ENCODE measurements around the gene TRIO. TPM values are rescaled to one million over a fixed set of nuclear protein-coding genes. Genes with fewer than 3 reads are reported as not detected.

TRIO gene
- total and polyA plus RNA-seq, 10 of the 15 experiments (the other 5 are each of a cell fraction or from before 2014, with no cell fraction given), result 5.1 to 96.4 (median 44.6) TPM

DNA sequence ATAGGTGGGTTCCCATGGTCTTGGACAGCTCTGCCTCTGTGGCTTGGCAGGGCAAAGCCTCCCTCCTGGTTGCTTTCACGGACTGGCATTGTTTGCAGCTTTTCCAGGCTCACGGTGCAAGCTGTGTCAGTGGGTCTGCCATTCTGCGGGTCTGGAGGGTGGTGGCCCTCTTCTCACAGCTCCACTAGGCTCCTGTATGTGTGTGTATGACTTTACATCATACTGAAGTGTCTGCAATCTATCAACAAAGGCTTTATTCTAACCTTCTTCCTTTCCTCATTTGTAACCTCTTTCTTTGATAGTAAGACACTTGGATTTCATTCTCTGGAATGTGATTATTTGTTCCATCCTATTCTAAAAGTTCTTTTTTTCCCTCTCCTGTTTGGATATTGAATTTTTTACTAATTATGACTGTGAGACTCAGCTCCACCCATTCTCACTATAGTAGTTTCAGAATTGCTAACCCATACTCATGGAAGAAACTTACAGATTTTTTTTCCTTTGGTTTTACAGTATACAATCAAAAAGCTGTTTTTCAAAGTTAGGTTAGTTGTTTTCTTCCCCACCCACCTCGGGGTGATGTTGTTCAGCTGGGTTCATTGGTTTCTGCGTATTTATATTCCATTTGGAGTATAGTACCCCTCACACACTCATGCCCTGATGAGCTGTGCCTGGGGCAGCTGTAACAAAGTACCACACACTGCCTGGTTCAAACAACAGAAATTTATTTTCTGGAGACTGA is 293.8 kb downstream of the TRIO start (continued):
- TF ChIP-seq, protein P1, sequence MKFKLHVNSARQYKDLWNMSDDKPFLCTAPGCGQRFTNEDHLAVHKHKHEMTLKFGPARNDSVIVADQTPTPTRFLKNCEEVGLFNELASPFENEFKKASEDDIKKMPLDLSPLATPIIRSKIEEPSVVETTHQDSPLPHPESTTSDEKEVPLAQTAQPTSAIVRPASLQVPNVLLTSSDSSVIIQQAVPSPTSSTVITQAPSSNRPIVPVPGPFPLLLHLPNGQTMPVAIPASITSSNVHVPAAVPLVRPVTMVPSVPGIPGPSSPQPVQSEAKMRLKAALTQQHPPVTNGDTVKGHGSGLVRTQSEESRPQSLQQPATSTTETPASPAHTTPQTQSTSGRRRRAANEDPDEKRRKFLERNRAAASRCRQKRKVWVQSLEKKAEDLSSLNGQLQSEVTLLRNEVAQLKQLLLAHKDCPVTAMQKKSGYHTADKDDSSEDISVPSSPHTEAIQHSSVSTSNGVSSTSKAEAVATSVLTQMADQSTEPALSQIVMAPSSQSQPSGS (IDR thresholded peaks at IDR 0.05; ENCODE audit: low read length), result peak; percentile 23; the same call in 1 of the 2 replicates
- TF ChIP-seq DPF2 (IDR thresholded peaks at IDR 0.05), result no peak
- no peak for TF ChIP-seq NR2F1 (conservative IDR thresholded peaks at IDR 0.05)
- TF ChIP-seq RCOR1 (conservative IDR thresholded peaks at IDR 0.05; ENCODE audit: low read depth, low read length), result no peak
- TF ChIP-seq TARDBP (IDR thresholded peaks at IDR 0.05; ENCODE audit: borderline replicate concordance), result no peak
- no peak for TF ChIP-seq MXI1 (IDR thresholded peaks at IDR 0.05; ENCODE audit: low read depth, low read length)
- no peak for TF ChIP-seq BMI1 (IDR thresholded peaks at IDR 0.05; ENCODE audit: borderline replicate concordance)
- peak; percentile 30; the same call in 1 of the 2 replicates for TF ChIP-seq FOXM1 (IDR thresholded peaks at IDR 0.05; ENCODE audit: low read depth, low read length)
- TF ChIP-seq, protein P2, sequence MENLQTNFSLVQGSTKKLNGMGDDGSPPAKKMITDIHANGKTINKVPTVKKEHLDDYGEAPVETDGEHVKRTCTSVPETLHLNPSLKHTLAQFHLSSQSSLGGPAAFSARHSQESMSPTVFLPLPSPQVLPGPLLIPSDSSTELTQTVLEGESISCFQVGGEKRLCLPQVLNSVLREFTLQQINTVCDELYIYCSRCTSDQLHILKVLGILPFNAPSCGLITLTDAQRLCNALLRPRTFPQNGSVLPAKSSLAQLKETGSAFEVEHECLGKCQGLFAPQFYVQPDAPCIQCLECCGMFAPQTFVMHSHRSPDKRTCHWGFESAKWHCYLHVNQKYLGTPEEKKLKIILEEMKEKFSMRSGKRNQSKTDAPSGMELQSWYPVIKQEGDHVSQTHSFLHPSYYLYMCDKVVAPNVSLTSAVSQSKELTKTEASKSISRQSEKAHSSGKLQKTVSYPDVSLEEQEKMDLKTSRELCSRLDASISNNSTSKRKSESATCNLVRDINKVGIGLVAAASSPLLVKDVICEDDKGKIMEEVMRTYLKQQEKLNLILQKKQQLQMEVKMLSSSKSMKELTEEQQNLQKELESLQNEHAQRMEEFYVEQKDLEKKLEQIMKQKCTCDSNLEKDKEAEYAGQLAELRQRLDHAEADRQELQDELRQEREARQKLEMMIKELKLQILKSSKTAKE (IDR thresholded peaks at IDR 0.05; ENCODE audit: low read depth, poor library complexity, severe bottlenecking), result no peak
- TF ChIP-seq JUNB (IDR thresholded peaks at IDR 0.05), result peak; percentile 61
- TF ChIP-seq LARP7 (IDR thresholded peaks at IDR 0.05), result no peak
- no peak for TF ChIP-seq ZBTB4 (CRISPR knock-in tag; IDR thresholded peaks at IDR 0.05)
- TF ChIP-seq, protein P3, sequence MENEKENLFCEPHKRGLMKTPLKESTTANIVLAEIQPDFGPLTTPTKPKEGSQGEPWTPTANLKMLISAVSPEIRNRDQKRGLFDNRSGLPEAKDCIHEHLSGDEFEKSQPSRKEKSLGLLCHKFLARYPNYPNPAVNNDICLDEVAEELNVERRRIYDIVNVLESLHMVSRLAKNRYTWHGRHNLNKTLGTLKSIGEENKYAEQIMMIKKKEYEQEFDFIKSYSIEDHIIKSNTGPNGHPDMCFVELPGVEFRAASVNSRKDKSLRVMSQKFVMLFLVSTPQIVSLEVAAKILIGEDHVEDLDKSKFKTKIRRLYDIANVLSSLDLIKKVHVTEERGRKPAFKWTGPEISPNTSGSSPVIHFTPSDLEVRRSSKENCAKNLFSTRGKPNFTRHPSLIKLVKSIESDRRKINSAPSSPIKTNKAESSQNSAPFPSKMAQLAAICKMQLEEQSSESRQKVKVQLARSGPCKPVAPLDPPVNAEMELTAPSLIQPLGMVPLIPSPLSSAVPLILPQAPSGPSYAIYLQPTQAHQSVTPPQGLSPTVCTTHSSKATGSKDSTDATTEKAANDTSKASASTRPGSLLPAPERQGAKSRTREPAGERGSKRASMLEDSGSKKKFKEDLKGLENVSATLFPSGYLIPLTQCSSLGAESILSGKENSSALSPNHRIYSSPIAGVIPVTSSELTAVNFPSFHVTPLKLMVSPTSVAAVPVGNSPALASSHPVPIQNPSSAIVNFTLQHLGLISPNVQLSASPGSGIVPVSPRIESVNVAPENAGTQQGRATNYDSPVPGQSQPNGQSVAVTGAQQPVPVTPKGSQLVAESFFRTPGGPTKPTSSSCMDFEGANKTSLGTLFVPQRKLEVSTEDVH (IDR thresholded peaks at IDR 0.05; ENCODE audit: low read depth, partially characterized antibody), result no peak
- TF ChIP-seq NRF1 (conservative IDR thresholded peaks at IDR 0.05; ENCODE audit: low read depth, low read length), result no peak
- TF ChIP-seq ZBED1 (IDR thresholded peaks at IDR 0.05; ENCODE audit: borderline replicate concordance), result no peak; the same call in 1 of the 2 replicates
- no peak for TF ChIP-seq BRCA1 (IDR thresholded peaks at IDR 0.05; ENCODE audit: low read depth, low read length)
- TF ChIP-seq HDAC6 (IDR thresholded peaks at IDR 0.05; ENCODE audit: unreplicated experiment), result no peak
- TF ChIP-seq SP1 (IDR thresholded peaks at IDR 0.05; ENCODE audit: low read depth, low read length), result no peak
- TF ChIP-seq, protein P4, sequence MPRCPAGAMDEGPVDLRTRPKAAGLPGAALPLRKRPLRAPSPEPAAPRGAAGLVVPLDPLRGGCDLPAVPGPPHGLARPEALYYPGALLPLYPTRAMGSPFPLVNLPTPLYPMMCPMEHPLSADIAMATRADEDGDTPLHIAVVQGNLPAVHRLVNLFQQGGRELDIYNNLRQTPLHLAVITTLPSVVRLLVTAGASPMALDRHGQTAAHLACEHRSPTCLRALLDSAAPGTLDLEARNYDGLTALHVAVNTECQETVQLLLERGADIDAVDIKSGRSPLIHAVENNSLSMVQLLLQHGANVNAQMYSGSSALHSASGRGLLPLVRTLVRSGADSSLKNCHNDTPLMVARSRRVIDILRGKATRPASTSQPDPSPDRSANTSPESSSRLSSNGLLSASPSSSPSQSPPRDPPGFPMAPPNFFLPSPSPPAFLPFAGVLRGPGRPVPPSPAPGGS (IDR thresholded peaks at IDR 0.05; ENCODE audit: borderline replicate concordance, insufficient read depth, low read depth, low read length, poor library complexity, severe bottlenecking), result peak; percentile 74
